ENCODE measurements around the gene GRM8. TPM values are rescaled to one million over a fixed set of nuclear protein-coding genes. Genes with fewer than 3 reads are reported as not detected.

GRM8 gene
- total RNA-seq, 3 donors from 2014 or later = not detected

DNA sequence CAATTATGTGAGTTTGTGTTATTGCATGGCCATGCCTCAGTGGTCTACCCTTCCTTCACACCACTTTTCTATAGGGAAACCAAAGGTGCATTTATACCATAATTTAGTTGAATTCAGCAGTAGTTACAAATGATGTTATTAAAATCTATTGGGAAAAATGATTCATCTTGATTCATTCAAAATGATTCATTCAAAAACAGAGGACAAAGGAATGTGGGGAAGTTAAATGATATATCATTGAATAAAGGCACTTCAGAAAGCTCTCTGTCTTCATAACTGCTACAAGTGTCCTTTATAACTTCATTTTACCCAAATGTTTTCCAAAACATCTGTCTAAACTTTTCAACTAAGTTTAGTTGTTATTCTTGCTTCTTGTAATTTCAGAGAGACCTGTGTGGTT lies 722.9 kb downstream of the GRM8 start:
- no peaks in the 10 kb centered on the region for H3K4me1 ChIP-seq
- TF ChIP-seq, protein P1, sequence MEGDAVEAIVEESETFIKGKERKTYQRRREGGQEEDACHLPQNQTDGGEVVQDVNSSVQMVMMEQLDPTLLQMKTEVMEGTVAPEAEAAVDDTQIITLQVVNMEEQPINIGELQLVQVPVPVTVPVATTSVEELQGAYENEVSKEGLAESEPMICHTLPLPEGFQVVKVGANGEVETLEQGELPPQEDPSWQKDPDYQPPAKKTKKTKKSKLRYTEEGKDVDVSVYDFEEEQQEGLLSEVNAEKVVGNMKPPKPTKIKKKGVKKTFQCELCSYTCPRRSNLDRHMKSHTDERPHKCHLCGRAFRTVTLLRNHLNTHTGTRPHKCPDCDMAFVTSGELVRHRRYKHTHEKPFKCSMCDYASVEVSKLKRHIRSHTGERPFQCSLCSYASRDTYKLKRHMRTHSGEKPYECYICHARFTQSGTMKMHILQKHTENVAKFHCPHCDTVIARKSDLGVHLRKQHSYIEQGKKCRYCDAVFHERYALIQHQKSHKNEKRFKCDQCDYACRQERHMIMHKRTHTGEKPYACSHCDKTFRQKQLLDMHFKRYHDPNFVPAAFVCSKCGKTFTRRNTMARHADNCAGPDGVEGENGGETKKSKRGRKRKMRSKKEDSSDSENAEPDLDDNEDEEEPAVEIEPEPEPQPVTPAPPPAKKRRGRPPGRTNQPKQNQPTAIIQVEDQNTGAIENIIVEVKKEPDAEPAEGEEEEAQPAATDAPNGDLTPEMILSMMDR (IDR thresholded peaks at IDR 0.05) = no peak
- TF ChIP-seq POLR2A (IDR thresholded peaks at IDR 0.05) (no peak), POLR2AphosphoS5 (IDR thresholded peaks at IDR 0.05) (no peak)
- intact Hi-C loops (cut with DNase I; ENCODE audit: low total_unique reads) = no loop called here
- DNase-seq (ENCODE audit: low spot score in 2 of 2) = no peak
- H3K9me3 ChIP-seq = no peaks in the 10 kb centered on the region
- no peak overlapping the region for H3K4me3 ChIP-seq
- no peaks in the 10 kb centered on the region for H3K27me3 ChIP-seq
- no peaks in the 10 kb centered on the region for H3K36me3 ChIP-seq
- H3K27ac ChIP-seq = no peak overlapping the region

GRCh38 chr7:126529254-126529653 lies 723.5 kb downstream of the GRM8 start:
- no peak overlapping the region for H3K4me3 ChIP-seq
- H3K27ac ChIP-seq = no peak overlapping the region
- H3K36me3 ChIP-seq = no peaks in the 10 kb centered on the region
- no peak for DNase-seq (ENCODE audit: low spot score in 2 of 2)
- H3K27me3 ChIP-seq = no peaks in the 10 kb centered on the region
- no peaks in the 10 kb centered on the region for H3K9me3 ChIP-seq
- H3K4me1 ChIP-seq = no peaks in the 10 kb centered on the region
- TF ChIP-seq POLR2AphosphoS5 (IDR thresholded peaks at IDR 0.05) (no peak), POLR2A (IDR thresholded peaks at IDR 0.05) (no peak)
- TF ChIP-seq, protein P1 (IDR thresholded peaks at IDR 0.05) = no peak
- intact Hi-C loops (cut with DNase I; ENCODE audit: low total_unique reads) = no loop called here

- no peaks in the 10 kb centered on the region for H3K36me3 ChIP-seq
- H3K4me3 ChIP-seq = no peak overlapping the region
- H3K27ac ChIP-seq = no peak overlapping the region
- no peak for DNase-seq (ENCODE audit: low spot score in 2 of 2)
- intact Hi-C loops (cut with DNase I; ENCODE audit: low total_unique reads) = no loop called here
- no peaks in the 10 kb centered on the region for H3K4me1 ChIP-seq
- H3K27me3 ChIP-seq = no peaks in the 10 kb centered on the region
- no peaks in the 10 kb centered on the region for H3K9me3 ChIP-seq
- TF ChIP-seq POLR2A (IDR thresholded peaks at IDR 0.05) = no peak
- TF ChIP-seq, protein P1 (IDR thresholded peaks at IDR 0.05) = no peak
- no peak for TF ChIP-seq POLR2AphosphoS5 (IDR thresholded peaks at IDR 0.05)
Measured at GRCh38 chr7:126525906-126526305, 726.8 kb downstream of the GRM8 start.

- Histone ChIP-seq H3K36me3 (no peaks in the 10 kb centered on the region), H3K4me1 (no peaks in the 10 kb centered on the region), H3K27me3 (no peaks in the 10 kb centered on the region), H3K27ac (no peak overlapping the region), H3K4me3 (no peak overlapping the region), H3K9me3 (no peaks in the 10 kb centered on the region)
- TF ChIP-seq POLR2AphosphoS5 (IDR thresholded peaks at IDR 0.05) (no peak), POLR2A (IDR thresholded peaks at IDR 0.05) (no peak)
- TF ChIP-seq, protein P1 (IDR thresholded peaks at IDR 0.05) = no peak
- DNase-seq (ENCODE audit: low spot score in 2 of 2) = no peak
- intact Hi-C loops (cut with DNase I; ENCODE audit: low total_unique reads) = no loop called here
Measured at GRCh38 chr7:126524967-126525366, 727.8 kb downstream of the GRM8 start.

DNA sequence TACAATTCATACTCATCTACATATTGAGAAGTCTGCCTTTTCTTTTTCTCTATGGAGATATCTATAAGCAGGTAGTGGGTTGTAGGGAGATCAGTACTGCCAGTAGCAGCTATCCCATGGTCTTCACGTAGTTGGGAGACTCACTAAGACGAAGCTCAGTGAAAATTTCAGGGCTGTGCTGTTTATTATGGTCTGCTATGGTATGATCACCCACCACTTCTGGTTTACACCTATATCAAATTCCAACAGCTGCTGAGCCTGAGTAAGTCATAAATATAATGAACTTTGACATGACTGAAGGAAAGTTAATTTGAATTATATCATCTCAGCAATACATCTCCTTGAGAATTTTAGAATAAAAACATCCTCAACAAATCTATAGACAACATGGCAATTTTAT lies 741.7 kb downstream of the GRM8 start:
- DNase-seq (ENCODE audit: low spot score in 2 of 2) = no peak
- Histone ChIP-seq H3K4me1 (no peaks in the 10 kb centered on the region), H3K4me3 (no peak overlapping the region), H3K27ac (no peak overlapping the region), H3K36me3 (no peaks in the 10 kb centered on the region), H3K9me3 (no peaks in the 10 kb centered on the region), H3K27me3 (no peaks in the 10 kb centered on the region)
- intact Hi-C loops (cut with DNase I; ENCODE audit: low total_unique reads) = no loop called here
- TF ChIP-seq POLR2AphosphoS5 (IDR thresholded peaks at IDR 0.05) (no peak), POLR2A (IDR thresholded peaks at IDR 0.05) (no peak)
- TF ChIP-seq, protein P1 (IDR thresholded peaks at IDR 0.05) = no peak

Measured in breast epithelium (tissue), 4 donors.